Upper lobe of left lung (tissue), 6 donors: ENCODE measurements around the gene MYL10. TPM values are rescaled to one million over a fixed set of nuclear protein-coding genes. Genes with fewer than 3 reads are reported as not detected.

Experiments
- ATAC-seq, 2 donors: fragments of 200-7000 bp; cut with Tn5 transposase; one replicate each; pipeline ENCODE4 v1.9.1; 2022; ENCODE audit warnings: mild to moderate bottlenecking in 2 of 2, moderate library complexity in 2 of 2; ENCODE audit not compliant: low FRiP score in 2 of 2
- DNase-seq, 2 donors: peaks; one replicate each; pipeline ENCODE4 v3.0.0-alpha.2; 2019 to 2020
- H3K27ac ChIP-seq, 4 donors: fragments of 200-600 bp; sonication (generic); one replicate each; pipeline ENCODE4 v1.5.1; 2016 to 2019
- H3K27me3 ChIP-seq, 4 donors: fragments of 200-600 bp; sonication (generic); one replicate each; pipeline ENCODE4 v1.5.1; 2017 to 2019
- H3K36me3 ChIP-seq, 4 donors: fragments of 200-600 bp; sonication (generic); one replicate each; pipeline ENCODE4 v1.5.1; 2016 to 2019
- H3K4me1 ChIP-seq, 4 donors: fragments of 200-600 bp; sonication (generic); one replicate each; pipeline ENCODE4 v1.5.1; 2018 to 2019
- H3K4me3 ChIP-seq, 4 donors: fragments of 200-600 bp; sonication (generic); one replicate each; pipeline ENCODE4 v1.5.1; 2017 to 2019; ENCODE audit warnings: mild to moderate bottlenecking in 2 of 4, moderate library complexity in 1 of 4
- H3K9me3 ChIP-seq, 4 donors: fragments of 200-600 bp; sonication (generic); one replicate each; pipeline ENCODE4 v1.5.1; 2018 to 2019
- EP300 ChIP-seq, 4 donors: sonication (generic); formaldehyde crosslinking; IDR thresholded peaks; one replicate each; pipeline ENCODE4 v1.5.1; 2017; ENCODE audit warnings: antibody characterized with exemption in 4 of 4, control low read depth in 2 of 4
- POLR2A ChIP-seq, 4 donors: fragments of 450-650 bp; IDR thresholded peaks; one replicate each; pipeline ENCODE4 v1.5.1; 2016 to 2017; ENCODE audit warnings: antibody characterized with exemption in 4 of 4, mild to moderate bottlenecking in 2 of 4
- POLR2AphosphoS5 ChIP-seq, 2 donors: sonication (generic); formaldehyde crosslinking; IDR thresholded peaks; one replicate each; pipeline ENCODE4 v1.5.1; 2017; ENCODE audit warnings: antibody characterized with exemption in 2 of 2
- WGBS, 2 donors: methylation state at CpG; one replicate each; pipeline ENCODE4 v1.1.5; 2017 to 2018; 5-methylcytosine and 5-hydroxymethylcytosine counted together
- total RNA-seq, 6 donors: library from RNA; depleted of rRNA in 4 of 6; stranded (reverse); fragments of >200 nt in 4 of 6; gene quantifications; one replicate each; pipeline versions ENCODE4 v1.1.0 to v1.2.1, GENCODE V29; 2016 to 2021
- TF ChIP-seq, protein P1 (sequence below), 6 experiments: fragments of 450-650 bp in 4 of 6; fragments of 200-600 bp in 2 of 6; sonication (generic) in 2 of 6; IDR thresholded peaks; one replicate each; pipeline ENCODE4 v1.5.1; 2016 to 2019; ENCODE audit warnings: antibody characterized with exemption in 6 of 6
- donor health status: DM: no; HTN: no; CAD: no; lungs with moderate emphysema.
- donor health status: DM: no; HTN: yes; CAD: no; lungs with severe emphysema.

MYL10 gene
- total RNA-seq, 6 donors from 2014 or later: not detected

DNA sequence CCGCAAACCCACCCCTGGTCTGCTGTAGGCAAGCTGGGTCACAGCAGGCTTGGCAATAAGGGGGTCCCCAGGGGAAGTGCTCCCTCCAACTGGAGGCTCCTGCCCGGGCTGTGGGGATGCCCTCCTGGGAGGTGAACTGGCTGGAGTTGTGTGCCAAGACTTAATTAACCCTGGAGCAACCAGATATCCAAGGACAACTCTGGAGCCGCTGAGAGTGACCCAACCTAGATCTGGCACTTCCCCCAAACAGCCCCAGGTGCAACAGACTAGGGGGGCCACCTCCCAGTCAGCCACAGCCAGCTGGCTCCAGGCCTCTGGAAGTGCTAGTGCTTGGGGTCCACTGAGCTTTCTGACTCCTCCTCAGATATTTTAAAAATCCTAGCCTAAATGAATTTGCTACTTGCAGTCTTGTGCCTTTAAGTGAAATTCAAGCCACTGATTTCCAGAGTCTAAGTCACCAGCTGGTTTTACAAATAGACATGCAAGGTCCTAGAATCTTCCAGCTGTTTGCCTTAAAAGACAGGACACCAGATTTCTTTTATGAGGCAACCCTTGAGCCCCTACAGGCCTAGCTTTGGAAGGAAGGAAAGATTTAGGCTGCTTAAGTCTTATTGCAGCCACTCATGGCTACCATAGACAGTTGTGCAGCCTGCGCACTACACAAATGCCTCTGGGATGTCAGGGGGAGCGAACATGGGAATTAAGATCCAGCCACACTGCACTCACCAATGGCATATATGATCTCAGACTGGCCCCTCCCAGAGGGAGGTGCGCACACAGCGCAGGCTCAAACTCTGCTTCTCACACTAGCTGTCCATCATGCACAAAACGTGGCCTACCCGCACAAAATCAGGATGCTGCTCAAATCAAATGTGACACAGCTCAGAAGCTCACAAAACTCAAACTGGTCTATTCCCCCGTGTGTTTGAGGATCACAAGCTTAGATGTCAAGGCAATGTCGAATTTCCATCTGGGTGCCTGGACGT lies 42.6 kb upstream of the MYL10 start:
- no peak overlapping the region for H3K4me3 ChIP-seq
- DNase-seq (no peak), ATAC-seq (peak in 1 of 2 donors; percentile 10)
- H3K4me1 ChIP-seq: no peaks in the 10 kb centered on the region
- 60 to 86% methylated on average over 6 to 12 of the region's 12 CpGs for WGBS, 2 donors
- TF ChIP-seq POLR2AphosphoS5 (IDR thresholded peaks at IDR 0.05): no peak
- no peak for TF ChIP-seq EP300 (IDR thresholded peaks at IDR 0.05)
- TF ChIP-seq, protein P1, sequence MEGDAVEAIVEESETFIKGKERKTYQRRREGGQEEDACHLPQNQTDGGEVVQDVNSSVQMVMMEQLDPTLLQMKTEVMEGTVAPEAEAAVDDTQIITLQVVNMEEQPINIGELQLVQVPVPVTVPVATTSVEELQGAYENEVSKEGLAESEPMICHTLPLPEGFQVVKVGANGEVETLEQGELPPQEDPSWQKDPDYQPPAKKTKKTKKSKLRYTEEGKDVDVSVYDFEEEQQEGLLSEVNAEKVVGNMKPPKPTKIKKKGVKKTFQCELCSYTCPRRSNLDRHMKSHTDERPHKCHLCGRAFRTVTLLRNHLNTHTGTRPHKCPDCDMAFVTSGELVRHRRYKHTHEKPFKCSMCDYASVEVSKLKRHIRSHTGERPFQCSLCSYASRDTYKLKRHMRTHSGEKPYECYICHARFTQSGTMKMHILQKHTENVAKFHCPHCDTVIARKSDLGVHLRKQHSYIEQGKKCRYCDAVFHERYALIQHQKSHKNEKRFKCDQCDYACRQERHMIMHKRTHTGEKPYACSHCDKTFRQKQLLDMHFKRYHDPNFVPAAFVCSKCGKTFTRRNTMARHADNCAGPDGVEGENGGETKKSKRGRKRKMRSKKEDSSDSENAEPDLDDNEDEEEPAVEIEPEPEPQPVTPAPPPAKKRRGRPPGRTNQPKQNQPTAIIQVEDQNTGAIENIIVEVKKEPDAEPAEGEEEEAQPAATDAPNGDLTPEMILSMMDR (IDR thresholded peaks at IDR 0.05): no peak
- TF ChIP-seq POLR2A (IDR thresholded peaks at IDR 0.05): no peak
- H3K36me3 ChIP-seq: no peaks in the 10 kb centered on the region
- peaks cover 0 to 5% (median 0%) of the 10 kb centered on the region in 4 donors for H3K9me3 ChIP-seq
- H3K27ac ChIP-seq: no peak overlapping the region
- H3K27me3 ChIP-seq: no peaks in the 10 kb centered on the region

DNA sequence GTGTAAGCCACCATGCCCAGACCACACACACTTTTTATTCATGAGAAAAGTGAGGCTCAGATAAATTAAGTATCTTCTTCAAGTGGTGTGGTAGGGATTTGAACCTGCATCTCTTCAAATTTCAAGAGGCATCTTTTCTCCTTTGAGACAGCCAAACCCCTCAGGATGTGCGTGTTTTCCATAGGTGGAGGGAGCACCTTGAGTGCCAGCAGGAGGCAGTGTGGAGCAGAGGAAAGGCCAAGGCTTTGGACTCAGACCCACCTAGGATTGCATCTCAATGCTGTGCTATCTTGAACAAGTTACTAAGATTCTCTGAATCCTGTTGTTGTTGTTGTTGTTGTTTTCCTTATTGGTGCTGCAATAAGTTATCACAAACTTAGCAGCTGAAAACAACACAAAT lies 40.2 kb upstream of the MYL10 start:
- 92 to 100% methylated on average over 1 of the region's 1 CpG for WGBS, 2 donors
- H3K4me1 ChIP-seq: no peaks in the 10 kb centered on the region
- H3K27me3 ChIP-seq: no peaks in the 10 kb centered on the region
- H3K4me3 ChIP-seq: no peak overlapping the region
- H3K36me3 ChIP-seq: no peaks in the 10 kb centered on the region
- TF ChIP-seq POLR2AphosphoS5 (IDR thresholded peaks at IDR 0.05) (no peak), POLR2A (IDR thresholded peaks at IDR 0.05) (no peak), EP300 (IDR thresholded peaks at IDR 0.05) (no peak)
- TF ChIP-seq, protein P1 (IDR thresholded peaks at IDR 0.05): no peak
- H3K27ac ChIP-seq: no peak overlapping the region
- peaks cover 0 to 5% (median 0%) of the 10 kb centered on the region in 4 donors for H3K9me3 ChIP-seq
- ATAC-seq: no peak
- DNase-seq: no peak

DNA sequence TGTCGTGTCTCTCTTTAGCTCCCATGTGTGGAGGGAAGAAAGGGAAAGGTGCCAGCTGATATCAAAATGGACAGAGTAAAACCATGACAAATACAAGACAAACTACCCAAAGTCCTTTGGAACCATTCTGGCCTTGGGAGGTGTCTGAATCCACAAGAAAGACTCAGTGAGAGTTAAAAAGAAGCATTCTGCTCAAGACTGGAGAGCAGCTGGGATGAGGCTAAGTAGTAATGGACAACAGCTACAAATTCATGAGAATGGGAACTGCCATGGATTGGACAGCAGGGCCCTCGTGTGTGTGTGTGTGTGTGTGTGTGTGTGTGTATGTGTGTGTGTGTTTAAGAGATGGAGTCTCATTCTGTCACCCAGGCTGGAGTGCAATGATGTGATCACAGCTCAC lies 39.6 kb upstream of the MYL10 start:
- Histone ChIP-seq H3K4me1 (no peaks in the 10 kb centered on the region), H3K4me3 (no peak overlapping the region), H3K27me3 (no peaks in the 10 kb centered on the region), H3K36me3 (no peaks in the 10 kb centered on the region), H3K27ac (no peak overlapping the region), H3K9me3 (peaks cover 0 to 5% (median 0%) of the 10 kb centered on the region in 4 donors)
- no peak for ATAC-seq
- no peak for DNase-seq
- no peak for TF ChIP-seq POLR2AphosphoS5 (IDR thresholded peaks at IDR 0.05)
- TF ChIP-seq, protein P1 (IDR thresholded peaks at IDR 0.05): no peak
- WGBS, 2 donors: 100% methylated on average over 1 to 2 of the region's 2 CpGs

DNA sequence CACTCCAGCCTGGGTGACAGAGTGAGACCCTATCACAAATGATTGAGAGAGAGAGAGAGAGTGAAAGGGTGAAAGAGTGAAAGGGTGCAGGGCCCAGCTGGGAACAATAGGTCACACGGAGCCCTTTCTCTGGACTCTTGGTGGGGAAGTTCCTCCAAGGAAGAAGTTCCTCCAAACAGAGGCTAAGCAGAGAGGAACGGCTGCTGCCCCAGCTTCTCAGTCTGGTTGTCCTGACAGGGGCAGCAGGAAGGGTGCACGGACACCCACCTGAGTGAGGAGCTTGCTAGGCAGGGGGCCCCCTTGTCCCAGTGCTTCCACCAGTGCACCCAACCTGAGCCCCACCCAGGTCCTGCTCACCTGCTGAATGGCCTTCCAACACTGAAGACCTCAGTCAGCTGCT lies 38.8 kb upstream of the MYL10 start:
- DNase-seq (no peak), ATAC-seq (no peak)
- Histone ChIP-seq H3K27ac (no peak overlapping the region), H3K4me3 (no peak overlapping the region), H3K27me3 (no peaks in the 10 kb centered on the region), H3K36me3 (no peaks in the 10 kb centered on the region), H3K4me1 (no peaks in the 10 kb centered on the region), H3K9me3 (peaks cover 0 to under 1% (median 0%) of the 10 kb centered on the region in 4 donors)
- TF ChIP-seq EP300 (IDR thresholded peaks at IDR 0.05) (no peak), POLR2AphosphoS5 (IDR thresholded peaks at IDR 0.05) (no peak), POLR2A (IDR thresholded peaks at IDR 0.05) (no peak)
- TF ChIP-seq, protein P1 (IDR thresholded peaks at IDR 0.05): no peak
- WGBS, 2 donors: 20 to 43% methylated on average over 1 to 2 of the region's 3 CpGs
